Cardiac fibroblast (primary cell): ENCODE results near the gene HMGXB3.

Source experiments
- DNase-seq, 2 donors: peaks; one replicate each; pipeline versions ENCODE4 v3.0.0 to v3.0.0-alpha.2; 2010; ENCODE audit warnings: low read depth in 2 of 2
- H3K4me3 ChIP-seq, 2 donors: replicated peaks in 1 of 2; 1 replicate in 1 of 2; 2 replicates in 1 of 2; pipeline ENCODE4 v1.5.1; 2011; ENCODE audit warnings: low read depth in 2 of 2, low read length in 2 of 2, mild to moderate bottlenecking in 2 of 2, moderate library complexity in 1 of 2
- TF ChIP-seq, protein P1 (sequence below): IDR thresholded peaks from one replicate; pipeline ENCODE4 v1.5.1; 2011; ENCODE audit warnings: low read depth, mild to moderate bottlenecking, low read length, inconsistent platforms

HMGXB3 gene

DNA sequence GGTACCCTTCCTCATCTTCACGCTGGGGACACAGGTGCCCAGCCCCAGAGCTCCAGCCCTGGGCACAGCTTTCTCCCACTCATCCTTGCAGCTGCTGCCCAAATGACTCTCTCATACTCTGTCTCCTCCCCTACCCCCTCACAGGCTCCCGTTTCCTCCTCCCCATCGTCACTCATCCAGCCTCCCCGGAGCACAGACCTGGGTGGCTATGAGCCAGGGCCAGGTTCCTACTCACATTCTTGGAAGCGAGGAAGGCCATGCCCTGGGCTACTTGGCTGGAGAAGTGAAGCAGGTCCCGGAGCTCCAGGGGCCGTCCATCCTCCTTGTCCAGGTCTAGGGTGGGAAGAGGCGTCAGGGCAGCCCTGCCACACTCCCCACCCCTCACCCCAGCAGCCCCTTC, 56.5 kb downstream of the HMGXB3 start:
- TF ChIP-seq, protein P1, sequence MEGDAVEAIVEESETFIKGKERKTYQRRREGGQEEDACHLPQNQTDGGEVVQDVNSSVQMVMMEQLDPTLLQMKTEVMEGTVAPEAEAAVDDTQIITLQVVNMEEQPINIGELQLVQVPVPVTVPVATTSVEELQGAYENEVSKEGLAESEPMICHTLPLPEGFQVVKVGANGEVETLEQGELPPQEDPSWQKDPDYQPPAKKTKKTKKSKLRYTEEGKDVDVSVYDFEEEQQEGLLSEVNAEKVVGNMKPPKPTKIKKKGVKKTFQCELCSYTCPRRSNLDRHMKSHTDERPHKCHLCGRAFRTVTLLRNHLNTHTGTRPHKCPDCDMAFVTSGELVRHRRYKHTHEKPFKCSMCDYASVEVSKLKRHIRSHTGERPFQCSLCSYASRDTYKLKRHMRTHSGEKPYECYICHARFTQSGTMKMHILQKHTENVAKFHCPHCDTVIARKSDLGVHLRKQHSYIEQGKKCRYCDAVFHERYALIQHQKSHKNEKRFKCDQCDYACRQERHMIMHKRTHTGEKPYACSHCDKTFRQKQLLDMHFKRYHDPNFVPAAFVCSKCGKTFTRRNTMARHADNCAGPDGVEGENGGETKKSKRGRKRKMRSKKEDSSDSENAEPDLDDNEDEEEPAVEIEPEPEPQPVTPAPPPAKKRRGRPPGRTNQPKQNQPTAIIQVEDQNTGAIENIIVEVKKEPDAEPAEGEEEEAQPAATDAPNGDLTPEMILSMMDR: no peak
- H3K4me3 ChIP-seq: no peak overlapping the region
- DNase-seq: no peak

DNA sequence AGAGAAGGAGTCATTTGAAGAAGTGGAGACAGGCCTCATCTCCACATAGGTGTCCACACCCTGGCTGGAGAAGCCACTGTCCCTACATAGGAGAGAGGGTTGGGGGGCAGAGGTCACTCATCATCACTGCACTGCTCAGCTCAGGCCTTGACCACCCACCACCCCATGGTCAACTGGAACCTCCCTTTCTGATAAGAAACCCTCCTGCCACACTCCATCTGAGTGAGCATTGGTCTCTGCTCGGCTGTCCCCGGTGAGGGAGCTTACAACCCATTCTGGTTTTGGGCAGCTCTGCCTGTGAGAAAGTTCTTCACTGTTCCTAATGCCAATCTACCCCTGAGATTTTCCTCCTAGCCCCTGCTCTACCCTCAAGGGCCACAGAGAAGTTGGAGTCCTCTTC, 57.0 kb downstream of the HMGXB3 start:
- TF ChIP-seq, protein P1: no peak
- no peak overlapping the region for H3K4me3 ChIP-seq
- DNase-seq: no peak

DNA sequence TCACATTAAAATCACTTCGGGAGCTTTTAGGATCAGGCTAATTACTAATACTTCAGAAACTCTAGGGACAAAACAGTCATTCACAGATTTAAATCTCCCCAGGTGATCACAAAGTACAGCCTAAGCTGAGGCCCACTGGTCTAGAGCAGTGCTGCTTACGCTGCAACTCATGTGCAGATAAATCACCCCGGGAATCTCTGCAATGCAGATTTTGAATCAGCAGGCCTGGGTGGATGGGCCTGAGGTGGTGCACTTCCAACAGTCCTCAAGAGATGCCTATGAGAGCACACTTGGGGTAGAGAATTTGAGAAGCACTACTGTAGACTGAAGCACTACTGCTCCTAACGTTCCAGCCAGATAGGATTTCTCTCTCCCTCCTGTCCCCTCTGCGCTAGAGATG, 57.5 kb downstream of the HMGXB3 start:
- TF ChIP-seq, protein P1: no peak
- DNase-seq: peak in 1 of 2 donors; percentile 16
- no peak overlapping the region for H3K4me3 ChIP-seq

DNA sequence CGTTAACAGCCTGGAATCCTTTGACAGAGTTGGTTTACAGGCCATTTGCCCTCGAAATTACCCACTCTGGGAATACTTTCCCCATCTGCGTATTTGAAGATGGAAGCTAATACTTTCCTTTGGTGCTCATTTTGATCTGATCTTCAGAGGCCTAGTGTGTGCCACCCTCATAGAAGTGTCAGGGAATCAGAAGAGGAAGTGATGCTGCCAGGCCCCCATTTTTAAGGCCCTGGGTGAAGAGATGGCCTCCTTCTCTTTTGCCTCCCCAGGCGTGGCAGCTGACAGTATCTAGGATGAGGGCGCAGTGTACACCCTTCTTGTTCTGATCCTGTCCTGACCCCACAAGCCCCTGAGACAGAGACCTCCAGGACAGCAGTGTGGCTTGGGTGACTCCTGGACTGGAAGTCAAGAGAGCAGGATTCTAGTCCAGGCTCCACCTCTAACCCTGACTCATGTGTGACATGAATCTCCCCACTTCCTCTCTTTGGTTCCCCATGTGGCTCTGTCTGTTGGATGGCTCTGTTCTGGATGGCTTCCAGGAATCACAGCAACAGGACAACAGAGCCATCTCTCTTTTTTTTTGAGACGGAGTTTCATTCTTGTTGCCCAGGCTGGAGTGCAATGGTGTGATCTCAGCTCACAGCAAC, 58.1 kb downstream of the HMGXB3 start:
- peak; percentile 55 to 90 for DNase-seq
- TF ChIP-seq, protein P1: no peak
- H3K4me3 ChIP-seq: no peak overlapping the region

DNA sequence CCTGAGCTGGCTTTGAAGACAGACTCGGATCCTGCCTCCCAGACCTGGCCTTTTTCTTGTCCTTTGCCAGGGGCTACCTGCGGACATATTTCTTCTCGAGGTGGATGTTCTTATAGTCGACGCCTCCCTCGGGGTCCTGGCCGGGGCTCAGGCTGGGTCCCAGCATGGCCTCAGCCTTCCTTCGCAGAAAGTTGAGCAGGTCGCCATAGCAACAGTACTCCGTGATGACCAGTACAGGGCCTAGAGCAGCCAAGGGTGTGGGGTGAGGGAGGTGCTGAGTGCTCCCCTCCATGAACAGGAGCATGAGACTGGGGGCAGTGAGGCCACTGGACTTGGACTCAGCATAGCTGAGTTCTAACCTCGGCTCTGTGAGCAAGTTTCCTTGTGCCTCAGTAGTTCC, 59.1 kb downstream of the HMGXB3 start:
- TF ChIP-seq, protein P1: no peak
- DNase-seq: no peak
- no peak overlapping the region for H3K4me3 ChIP-seq

DNA sequence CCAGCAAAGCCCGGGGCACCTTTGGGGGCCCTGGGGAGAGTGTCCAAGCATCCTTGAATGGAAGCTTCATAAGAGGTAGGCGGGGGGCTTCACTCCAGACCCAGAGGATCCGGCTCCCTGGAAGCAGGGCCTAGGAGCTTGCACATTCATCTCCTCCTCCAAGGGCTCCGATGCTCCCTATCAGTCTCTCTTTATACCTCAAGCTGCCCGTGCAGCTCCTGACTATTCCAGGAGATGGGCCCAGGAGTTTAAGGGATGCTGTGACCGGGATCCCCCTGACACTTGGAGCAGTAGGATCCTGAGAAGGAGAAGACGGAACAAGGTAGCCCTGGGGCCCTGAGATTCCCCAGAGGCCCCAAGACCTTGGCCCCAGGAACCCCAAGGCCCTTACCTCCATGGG, 59.9 kb downstream of the HMGXB3 start:
- TF ChIP-seq, protein P1: no peak
- H3K4me3 ChIP-seq: no peak overlapping the region
- no peak for DNase-seq

DNA sequence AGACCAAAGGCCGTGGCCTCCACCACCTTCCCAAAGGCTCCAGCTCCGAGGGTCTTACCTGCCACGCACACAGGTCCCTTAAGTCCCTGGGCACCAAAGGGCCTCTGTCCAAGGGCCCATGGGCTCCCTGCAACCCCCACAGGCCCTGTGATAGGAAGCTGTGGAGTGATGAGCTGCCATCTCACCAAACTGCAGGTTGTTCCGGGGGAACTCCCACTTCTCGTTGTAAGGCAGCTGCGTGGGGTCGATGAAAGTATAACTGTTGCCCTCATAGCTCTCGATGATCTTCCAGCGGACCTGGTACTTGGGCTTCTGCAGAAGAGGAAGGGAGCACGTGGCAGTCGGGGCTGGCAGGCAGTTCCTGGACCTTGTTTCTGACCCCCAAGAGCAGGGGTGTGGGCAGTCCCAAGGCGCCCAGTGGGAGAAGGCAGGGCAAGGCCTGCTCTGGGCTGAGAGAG, 61.0 kb downstream of the HMGXB3 start:
- no peak overlapping the region for H3K4me3 ChIP-seq
- TF ChIP-seq, protein P1: no peak
- no peak for DNase-seq
